ENCODE measurements around the gene ESAM.

GRCh38 chr11:124807201-124807600 is 45.1 kb upstream of the ESAM start:
- TF ChIP-seq TAF1 (IDR thresholded peaks at IDR 0.05; ENCODE audit: low read depth, low read length), result no peak
- TF ChIP-seq CTCF (IDR thresholded peaks at IDR 0.05; ENCODE audit: control extremely low read depth in 1 of 3, insufficient read depth in 1 of 3, low read depth in 1 of 3, low read length in 3 of 3), result no peak
- no peak for TF ChIP-seq MAX (IDR thresholded peaks at IDR 0.05)
- no peak for TF ChIP-seq SP2 (IDR thresholded peaks at IDR 0.05; ENCODE audit: low read length)
- no peak for TF ChIP-seq CEBPB (IDR thresholded peaks at IDR 0.05; ENCODE audit: low read depth, low read length)
